ENCODE measurements around the gene TGM4. TPM values are rescaled to one million over a fixed set of nuclear protein-coding genes. Genes with fewer than 3 reads are reported as not detected.
"Not testable (repeated sequence)": the region's sequence is repeated elsewhere in the genome, so short reads cannot be mapped to it uniquely, and the experiment has no call there.

Gene TGM4
- total RNA-seq, 1 experiment from 2014 or later = 0.10 TPM

- no peak for DNase-seq (ENCODE audit: low spot score)
These were observed 40.5 kb downstream of the TGM4 start for GRCh38 chr3:44914936-44915335.

- no peak for DNase-seq (ENCODE audit: low spot score)
These were observed 41.5 kb downstream of the TGM4 start for GRCh38 chr3:44915702-44916438.

- DNase-seq (ENCODE audit: low spot score) = no peak
These were observed 43.7 kb downstream of the TGM4 start for GRCh38 chr3:44918087-44918486.

- no peak for DNase-seq (ENCODE audit: low spot score)
These were observed 44.2 kb downstream of the TGM4 start for GRCh38 chr3:44918581-44918980.

GRCh38 chr3:44920081-44920480 lies 45.7 kb downstream of the TGM4 start:
- no peak for DNase-seq (ENCODE audit: low spot score)

- no peak for DNase-seq (ENCODE audit: low spot score)
These were observed 49.4 kb downstream of the TGM4 start for GRCh38 chr3:44923632-44924456.

GRCh38 chr3:44924457-44925084 lies 50.2 kb downstream of the TGM4 start:
- no peak for DNase-seq (ENCODE audit: low spot score)

GRCh38 chr3:44926172-44926571 lies 51.8 kb downstream of the TGM4 start:
- DNase-seq (ENCODE audit: low spot score) = no peak

GRCh38 chr3:44926921-44927320 lies 52.5 kb downstream of the TGM4 start:
- DNase-seq (ENCODE audit: low spot score) = no peak

GRCh38 chr3:44927371-44927770 lies 53.0 kb downstream of the TGM4 start:
- DNase-seq (ENCODE audit: low spot score) = no peak

- no peak for DNase-seq (ENCODE audit: low spot score)
These were observed 55.4 kb downstream of the TGM4 start for GRCh38 chr3:44929782-44930181.

GRCh38 chr3:44930911-44931310 lies 56.5 kb downstream of the TGM4 start:
- no peak for DNase-seq (ENCODE audit: low spot score)

- no peak for DNase-seq (ENCODE audit: low spot score)
These were observed 57.4 kb downstream of the TGM4 start for GRCh38 chr3:44931791-44932190.

GRCh38 chr3:44932271-44932670 lies 57.9 kb downstream of the TGM4 start:
- no peak for DNase-seq (ENCODE audit: low spot score)

- no peak for DNase-seq (ENCODE audit: low spot score)
These were observed 58.9 kb downstream of the TGM4 start for GRCh38 chr3:44932986-44933944.

GRCh38 chr3:44939581-44940036 lies 65.2 kb downstream of the TGM4 start:
- DNase-seq (ENCODE audit: low spot score) = no peak

GRCh38 chr3:44942202-44942921 lies 68.0 kb downstream of the TGM4 start:
- peak; percentile 40 for DNase-seq (ENCODE audit: low spot score)

- DNase-seq (ENCODE audit: low spot score) = no peak
These were observed 73.8 kb downstream of the TGM4 start for GRCh38 chr3:44948239-44948638.

GRCh38 chr3:44949770-44950169 lies 75.4 kb downstream of the TGM4 start:
- DNase-seq (ENCODE audit: low spot score) = not testable (repeated sequence)

GRCh38 chr3:44950275-44950734 lies 75.9 kb downstream of the TGM4 start:
- no peak for DNase-seq (ENCODE audit: low spot score)

GRCh38 chr3:44952689-44953088 lies 78.3 kb downstream of the TGM4 start:
- DNase-seq (ENCODE audit: low spot score) = no peak

All from A172 (cell line).